ENCODE results near the gene TRIM47.

GRCh38 chr17:75875182-75875939, 3.0 kb downstream of the TRIM47 start:
- TF ChIP-seq POLR2A (IDR thresholded peaks at IDR 0.05) (no peak), CTCF (IDR thresholded peaks at IDR 0.05) (no peak), POLR2AphosphoS5 (IDR thresholded peaks at IDR 0.05) (no peak)

Data from prostate gland (tissue), 2 donors.